Tibial nerve (tissue), 4 donors: ENCODE measurements around the gene MC1R. TPM values are rescaled to one million over a fixed set of nuclear protein-coding genes. Genes with fewer than 3 reads are reported as not detected.

Experiments used
- DNase-seq, 2 donors: peaks; one replicate each; pipeline ENCODE4 v3.0.0-alpha.2; 2019; ENCODE audit warnings: low spot score in 2 of 2
- H3K27ac ChIP-seq, 4 donors: fragments of 200-600 bp; sonication (generic) in 3 of 4; one replicate each; pipeline ENCODE4 v1.5.1; 2017 to 2019; ENCODE audit warnings: mild to moderate bottlenecking in 1 of 4
- H3K27me3 ChIP-seq, 2 donors: fragments of 200-600 bp; sonication (generic) in 1 of 2; one replicate each; pipeline versions ENCODE4 v1.5.1 to v1.6.0; 2017 to 2019
- H3K36me3 ChIP-seq, 3 donors: fragments of 200-600 bp; sonication (generic); one replicate each; pipeline ENCODE4 v1.5.1; 2018 to 2019
- H3K4me1 ChIP-seq, 4 donors: fragments of 200-600 bp; sonication (generic) in 3 of 4; one replicate each; pipeline ENCODE4 v1.5.1; 2017 to 2019
- H3K4me3 ChIP-seq, 4 donors: fragments of 200-600 bp; sonication (generic) in 3 of 4; one replicate each; pipeline ENCODE4 v1.5.1; 2017 to 2019; ENCODE audit warnings: mild to moderate bottlenecking in 1 of 4, moderate library complexity in 1 of 4
- H3K9me3 ChIP-seq, 4 donors: fragments of 200-600 bp; sonication (generic) in 3 of 4; one replicate each; pipeline ENCODE4 v1.5.1; 2017 to 2019
- CTCF ChIP-seq, 5 experiments: fragments of 200-600 bp in 3 of 5; fragments of 450-650 bp in 2 of 5; sonication (generic) in 3 of 5; IDR thresholded peaks; one replicate each; pipeline ENCODE4 v1.5.1; 2016 to 2019; ENCODE audit warnings: antibody characterized with exemption in 5 of 5, mild to moderate bottlenecking in 3 of 5, moderate library complexity in 2 of 5
- EP300 ChIP-seq, 2 donors: sonication (generic); formaldehyde crosslinking; IDR thresholded peaks; one replicate each; pipeline ENCODE4 v1.6.1; 2017; ENCODE audit warnings: antibody characterized with exemption in 2 of 2, mild to moderate bottlenecking in 1 of 2
- POLR2A ChIP-seq, 2 donors: fragments of 450-650 bp; IDR thresholded peaks; one replicate each; pipeline ENCODE4 v1.6.1; 2017; ENCODE audit warnings: antibody characterized with exemption in 2 of 2, mild to moderate bottlenecking in 2 of 2, moderate library complexity in 2 of 2
- WGBS, 2 donors: methylation state at CpG; one replicate each; pipeline ENCODE4 v1.1.5; 2018; 5-methylcytosine and 5-hydroxymethylcytosine counted together
- total RNA-seq, 4 donors: library from RNA; depleted of rRNA; stranded (reverse); fragments of >200 nt; gene quantifications; one replicate each; pipeline ENCODE4 v1.1.0, GENCODE V29; 2016

Gene MC1R
- total RNA-seq, 4 donors from 2014 or later, result 3.3 to 15.7 (median 6.9) TPM

- TF ChIP-seq CTCF (IDR thresholded peaks at IDR 0.05) (no peak), EP300 (IDR thresholded peaks at IDR 0.05) (no peak), POLR2A (IDR thresholded peaks at IDR 0.05) (no peak)
- H3K9me3 ChIP-seq, result no peaks in the 10 kb centered on the region
- H3K4me1 ChIP-seq, result peaks cover 0 to 21% (median 11%) of the 10 kb centered on the region in 4 donors
- H3K36me3 ChIP-seq, result peaks cover 0 to 48% (median 0%) of the 10 kb centered on the region in 3 donors
- H3K27me3 ChIP-seq, result no peaks in the 10 kb centered on the region
- DNase-seq, result no peak
- no peak overlapping the region for H3K4me3 ChIP-seq
- H3K27ac ChIP-seq, result no peak overlapping the region
- WGBS, 2 donors, result 86 to 95% methylated on average over 6 of the region's 6 CpGs
Observed at GRCh38 chr16:89952551-89952950, 33.9 kb downstream of the MC1R start.

- Histone ChIP-seq H3K4me1 (peaks cover 0 to 13% (median 4%) of the 10 kb centered on the region in 4 donors), H3K4me3 (no peak overlapping the region), H3K36me3 (peaks cover 0 to 60% (median 0%) of the 10 kb centered on the region in 3 donors), H3K9me3 (no peaks in the 10 kb centered on the region), H3K27ac (no peak overlapping the region), H3K27me3 (no peaks in the 10 kb centered on the region)
- DNase-seq, result no peak
- 92 to 95% methylated on average over 9 to 11 of the region's 11 CpGs for WGBS, 2 donors
- no peak for TF ChIP-seq CTCF (IDR thresholded peaks at IDR 0.05)
Observed at GRCh38 chr16:89953671-89954406, 35.2 kb downstream of the MC1R start.

GRCh38 chr16:89954462-89954861 lies 35.8 kb downstream of the MC1R start:
- Histone ChIP-seq H3K9me3 (no peaks in the 10 kb centered on the region), H3K27ac (no peak overlapping the region), H3K36me3 (peaks cover 0 to 67% (median 0%) of the 10 kb centered on the region in 3 donors), H3K4me3 (no peak overlapping the region), H3K4me1 (peaks cover 0 to 8% (median 2%) of the 10 kb centered on the region in 4 donors), H3K27me3 (no peaks in the 10 kb centered on the region)
- 91 to 92% methylated on average over 15 of the region's 15 CpGs for WGBS, 2 donors
- DNase-seq, result no peak
- TF ChIP-seq EP300 (IDR thresholded peaks at IDR 0.05) (no peak), POLR2A (IDR thresholded peaks at IDR 0.05) (no peak), CTCF (IDR thresholded peaks at IDR 0.05) (no peak)

GRCh38 chr16:89955001-89955685 lies 36.5 kb downstream of the MC1R start:
- peaks cover 0 to 1% (median 0%) of the 10 kb centered on the region in 4 donors for H3K4me1 ChIP-seq
- WGBS, 2 donors, result 86 to 90% methylated on average over 13 to 15 of the region's 15 CpGs
- TF ChIP-seq POLR2A (IDR thresholded peaks at IDR 0.05) (no peak), EP300 (IDR thresholded peaks at IDR 0.05) (no peak), CTCF (IDR thresholded peaks at IDR 0.05) (no peak)
- H3K27me3 ChIP-seq, result no peaks in the 10 kb centered on the region
- H3K36me3 ChIP-seq, result peaks cover 0 to 73% (median 0%) of the 10 kb centered on the region in 3 donors
- no peak overlapping the region for H3K27ac ChIP-seq
- no peak overlapping the region for H3K4me3 ChIP-seq
- no peak for DNase-seq
- H3K9me3 ChIP-seq, result no peaks in the 10 kb centered on the region
